Fibroblast of skin of left biceps (primary cell): ENCODE data around the gene CSAG1.
"Not testable (repeated sequence)": the region's sequence is repeated elsewhere in the genome, so short reads cannot be mapped to it uniquely, and the experiment has no call there.

Experiments used
- DNase-seq, 2 experiments: peaks; one replicate each; pipeline ENCODE4 v3.0.0-alpha.2; 2013; ENCODE audit warnings: low read depth in 2 of 2

Gene CSAG1

DNA sequence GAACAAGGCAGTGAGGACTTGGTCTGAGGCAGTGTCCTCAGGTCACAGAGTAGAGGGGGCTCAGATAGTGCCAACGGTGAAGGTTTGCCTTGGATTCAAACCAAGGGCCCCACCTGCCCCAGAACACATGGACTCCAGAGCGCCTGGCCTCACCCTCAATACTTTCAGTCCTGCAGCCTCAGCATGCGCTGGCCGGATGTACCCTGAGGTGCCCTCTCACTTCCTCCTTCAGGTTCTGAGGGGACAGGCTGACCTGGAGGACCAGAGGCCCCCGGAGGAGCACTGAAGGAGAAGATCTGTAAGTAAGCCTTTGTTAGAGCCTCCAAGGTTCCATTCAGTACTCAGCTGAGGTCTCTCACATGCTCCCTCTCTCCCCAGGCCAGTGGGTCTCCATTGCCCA, 33.1 kb downstream of the CSAG1 start:
- not testable (repeated sequence) for DNase-seq

DNA sequence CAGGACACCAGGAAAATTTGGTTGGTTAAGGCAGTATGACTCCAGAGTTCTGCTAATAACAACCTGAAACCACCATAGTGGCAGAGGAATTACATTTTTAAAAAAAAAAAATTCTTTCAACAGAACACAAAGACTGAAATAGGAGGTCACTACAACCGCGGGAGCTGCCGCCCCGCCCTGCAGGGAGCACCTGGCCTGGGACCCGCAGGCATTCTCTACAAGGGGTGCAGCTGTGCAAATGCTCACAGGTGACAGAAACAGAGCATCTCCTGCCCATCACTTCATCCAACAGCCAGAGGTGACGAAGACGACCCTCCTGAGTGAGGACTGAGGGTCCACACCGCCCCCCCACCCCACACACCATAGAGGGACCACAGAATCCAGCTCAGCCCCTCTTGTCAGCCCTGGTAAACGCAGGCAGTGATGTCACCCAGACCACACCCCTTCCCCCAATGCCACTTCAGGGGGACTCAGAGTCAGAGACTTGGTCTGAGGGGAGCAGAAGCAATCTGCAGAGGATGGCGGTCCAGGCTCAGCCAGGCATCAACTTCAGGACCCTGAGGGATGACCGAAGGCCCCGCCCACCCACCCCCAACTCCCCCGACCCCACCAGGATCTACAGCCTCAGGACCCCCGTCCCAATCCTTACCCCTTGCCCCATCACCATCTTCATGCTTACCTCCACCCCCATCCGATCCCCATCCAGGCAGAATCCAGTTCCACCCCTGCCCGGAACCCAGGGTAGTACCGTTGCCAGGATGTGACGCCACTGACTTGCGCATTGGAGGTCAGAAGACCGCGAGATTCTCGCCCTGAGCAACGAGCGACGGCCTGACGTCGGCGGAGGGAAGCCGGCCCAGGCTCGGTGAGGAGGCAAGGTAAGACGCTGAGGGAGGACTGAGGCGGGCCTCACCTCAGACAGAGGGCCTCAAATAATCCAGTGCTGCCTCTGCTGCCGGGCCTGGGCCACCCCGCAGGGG, 35.3 kb downstream of the CSAG1 start, which contains the start of gene MAGEA3:
Gene MAGEA3, plus strand, starts transcription at position 843 of the 980 bp plus-strand sequence. CDS start 2,039 bp downstream, outside the sequence.
- DNase-seq = not testable (repeated sequence)

DNA sequence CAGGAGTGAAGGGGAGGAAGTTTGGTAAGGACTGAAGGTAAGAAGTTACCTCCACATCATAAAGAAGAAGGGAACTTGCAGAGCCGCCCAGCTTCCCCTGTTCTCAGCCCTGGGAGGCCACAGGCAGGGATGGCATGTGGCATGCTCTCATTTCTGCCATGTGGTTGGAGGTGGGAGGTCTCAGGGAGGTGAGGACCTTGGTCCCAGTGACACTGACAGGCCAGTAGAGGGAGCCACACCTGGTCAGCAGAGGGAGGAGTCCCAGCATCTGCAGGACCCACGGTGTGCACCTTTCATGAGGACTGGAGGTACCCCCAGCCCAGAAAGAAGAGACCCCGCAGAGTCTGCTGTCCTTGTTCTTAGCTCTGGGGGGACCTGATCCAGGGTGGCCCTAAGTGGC, 52.5 kb downstream of the CSAG1 start:
- DNase-seq = not testable (repeated sequence)
